ENCODE measurements around the gene MRPL11.

DNA sequence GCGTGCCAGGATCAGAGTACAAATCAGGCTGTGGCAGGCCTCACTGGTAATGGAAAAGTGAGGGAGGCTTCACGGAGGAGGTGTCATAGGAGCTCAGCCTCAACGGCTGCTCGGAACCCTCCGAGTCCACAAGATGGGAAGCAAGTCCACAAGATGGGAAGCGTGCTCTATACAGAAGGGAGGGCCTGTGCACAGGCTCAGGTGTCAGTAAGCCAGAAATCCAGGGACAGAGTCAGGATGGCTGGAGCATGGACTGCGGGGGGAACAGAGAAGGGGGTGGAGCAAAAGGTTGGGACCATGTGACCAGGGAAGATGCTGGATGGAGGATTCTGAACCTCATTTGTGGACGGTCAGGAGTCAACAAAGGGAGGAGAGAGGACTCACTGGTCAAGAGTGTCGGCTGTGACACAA lies 38.2 kb upstream of the MRPL11 start:
- TF ChIP-seq FOSL1 (CRISPR knock-in tag; IDR thresholded peaks at IDR 0.05; ENCODE audit: borderline replicate concordance) (no peak), SRF (IDR thresholded peaks at IDR 0.05; ENCODE audit: low read depth, low read length) (no peak), BRCA1 (CRISPR knock-in tag; IDR thresholded peaks at IDR 0.05) (no peak), HOXA9 (CRISPR knock-in tag; IDR thresholded peaks at IDR 0.05; ENCODE audit: borderline replicate concordance) (no peak)

All from HepG2 (cell line).